T47D (cell line): ENCODE measurements around the gene DNM3.

Experiments used
- DNase-seq, 2 experiments: peaks; one replicate each; pipeline versions ENCODE4 v3.0.0 to v3.0.0-alpha.2; 2011 to 2012; ENCODE audit warnings: low read depth in 1 of 2, low spot score in 1 of 2
- JUND ChIP-seq: IDR thresholded peaks from 2 replicates; pipeline ENCODE4 v1.6.1; 2012; ENCODE audit warnings: low read depth
- in situ Hi-C: cut with HindIII; loops from 2 replicates; pipeline ENCODE4 v1.10.0; 2016; ENCODE audit warnings: low sequenced_read_pairs, low pct_unique_long_range_greater_than_20kb

DNM3 gene

DNA sequence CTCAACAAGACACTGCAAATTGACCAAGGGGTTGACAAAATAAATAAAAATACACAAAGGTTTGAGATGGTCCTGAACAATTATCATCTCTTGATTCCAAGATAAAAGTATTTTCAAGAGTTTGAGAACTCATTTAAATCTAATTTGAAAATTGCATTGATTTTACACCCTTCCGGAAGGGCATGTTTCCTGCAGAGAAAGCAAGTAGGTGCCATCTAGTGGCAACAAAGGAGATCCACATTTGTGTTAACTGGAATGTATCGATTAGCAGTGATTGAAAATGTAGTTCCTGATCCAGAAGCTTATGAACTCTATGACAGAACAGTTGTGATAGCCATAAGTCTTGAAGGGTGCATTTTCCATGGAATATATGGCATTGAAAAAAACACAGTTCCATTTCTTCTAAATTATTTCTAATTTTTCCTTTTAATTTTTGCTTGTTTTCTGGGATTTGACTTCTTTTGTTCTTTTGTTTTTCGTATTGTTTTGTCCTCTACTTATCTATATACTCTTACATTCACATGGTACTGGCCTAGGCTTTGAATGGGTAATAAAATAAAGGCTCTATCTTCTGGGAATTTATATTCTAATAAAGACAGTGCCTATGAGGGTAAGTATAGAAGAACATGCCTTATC, 143.7 kb downstream of the DNM3 start:
- TF ChIP-seq JUND: no peak
- peak; percentile 35 to 67 for DNase-seq
- in situ Hi-C loops: no loop called here

DNA sequence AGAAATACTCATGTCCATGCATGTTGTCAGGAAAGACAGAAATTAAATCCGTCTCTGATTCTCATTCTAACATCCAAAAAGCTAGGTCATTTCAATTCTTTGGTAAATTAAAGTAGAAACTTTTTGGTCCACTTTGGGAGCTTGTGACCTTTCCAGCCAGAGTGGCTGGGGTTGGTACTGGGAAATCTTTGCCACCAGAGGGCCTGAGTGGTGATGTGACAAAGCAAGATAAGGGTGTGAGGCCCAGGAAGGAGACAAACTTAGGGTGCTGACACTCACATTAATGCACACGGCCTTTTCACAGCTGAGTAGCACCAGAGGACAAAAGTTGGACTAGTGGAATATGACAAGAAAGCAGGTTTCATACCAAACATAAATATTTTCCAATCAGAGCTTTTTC, 144.3 kb downstream of the DNM3 start:
- in situ Hi-C loops: no loop called here
- peak in 1 of 2 experiments; percentile 27 for DNase-seq
- TF ChIP-seq JUND: no peak

DNA sequence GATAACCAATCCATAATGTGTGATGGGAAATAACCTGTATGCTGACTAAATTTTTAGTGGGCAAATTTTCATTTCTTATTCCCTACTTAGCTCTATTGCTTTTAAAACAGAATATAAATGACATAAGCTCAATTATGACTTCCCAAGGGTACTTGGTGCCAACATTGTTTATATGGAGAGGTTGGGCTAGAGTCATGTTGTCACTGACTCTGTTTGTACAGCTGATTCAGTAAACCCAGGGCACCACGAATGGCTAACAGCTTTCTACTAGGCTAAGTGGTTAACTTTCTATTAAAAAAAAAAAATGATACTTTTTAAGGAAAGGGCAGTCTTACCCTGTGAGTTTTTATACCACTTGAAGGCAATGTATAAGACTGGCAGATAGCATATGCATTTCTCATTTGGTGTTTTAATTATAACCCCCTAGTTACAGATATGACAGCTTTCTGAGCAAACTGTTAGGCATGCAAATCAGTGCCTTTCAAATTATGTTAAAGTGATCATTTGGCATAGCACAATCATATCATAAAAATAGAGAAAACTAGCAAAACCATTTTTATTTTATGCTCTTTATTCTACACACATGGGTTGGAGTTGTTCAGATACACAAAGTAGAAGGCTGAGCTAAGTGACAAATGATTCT, 147.1 kb downstream of the DNM3 start:
- in situ Hi-C loops: no loop called here
- no peak for DNase-seq
- TF ChIP-seq JUND: no peak

DNA sequence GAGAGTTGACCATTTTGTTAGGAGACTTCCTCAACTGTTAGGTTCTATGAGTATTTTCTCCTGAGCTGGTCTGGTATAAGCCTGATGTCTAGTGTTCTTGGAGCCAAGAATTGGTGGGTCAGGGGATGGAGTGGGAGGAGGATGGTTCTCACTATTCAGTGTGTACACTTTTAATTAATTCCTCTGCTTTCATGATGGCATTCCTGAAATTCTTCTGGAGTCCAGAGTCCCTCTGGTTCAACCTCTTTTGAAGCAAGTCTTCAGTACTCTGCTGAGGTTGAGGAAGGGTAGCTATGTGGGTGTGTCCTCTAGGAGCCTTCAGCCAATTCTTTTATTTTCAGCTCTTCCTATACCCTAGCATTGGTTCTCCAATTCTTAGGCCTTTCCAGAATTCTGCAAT, 149.1 kb downstream of the DNM3 start:
- TF ChIP-seq JUND: no peak
- DNase-seq: no peak
- in situ Hi-C loops: no loop called here

- no peak for TF ChIP-seq JUND
- DNase-seq: no peak
- in situ Hi-C loops: no loop called here
Observed at GRCh38 chr1:171994293-171994692, 153.0 kb downstream of the DNM3 start.

- in situ Hi-C loops: no loop called here
- TF ChIP-seq JUND: no peak
- no peak for DNase-seq
Observed at GRCh38 chr1:171995573-171995972, 154.3 kb downstream of the DNM3 start.

DNA sequence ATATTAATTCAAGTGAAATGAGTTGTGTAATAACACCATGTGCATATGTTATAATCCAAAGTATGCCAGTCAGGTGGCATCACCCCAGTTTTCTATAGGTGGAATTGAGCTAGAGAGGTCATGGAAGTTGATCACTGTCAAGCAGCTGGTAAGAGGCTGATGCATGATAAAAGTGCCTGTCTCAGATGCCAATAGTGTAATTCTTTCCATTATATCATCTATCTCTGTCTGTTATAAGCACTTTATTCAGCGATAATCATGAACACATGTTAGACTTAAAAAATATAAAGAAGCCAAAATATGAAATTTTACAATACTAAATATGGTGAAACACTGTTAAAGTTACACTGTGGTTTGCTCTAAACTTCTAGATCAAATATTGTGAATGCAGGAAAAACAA, 156.6 kb downstream of the DNM3 start:
- no peak for TF ChIP-seq JUND
- in situ Hi-C loops: no loop called here
- no peak for DNase-seq

- in situ Hi-C loops: no loop called here
- DNase-seq: no peak
- no peak for TF ChIP-seq JUND
Observed at GRCh38 chr1:171998711-171999110, 157.4 kb downstream of the DNM3 start.

DNA sequence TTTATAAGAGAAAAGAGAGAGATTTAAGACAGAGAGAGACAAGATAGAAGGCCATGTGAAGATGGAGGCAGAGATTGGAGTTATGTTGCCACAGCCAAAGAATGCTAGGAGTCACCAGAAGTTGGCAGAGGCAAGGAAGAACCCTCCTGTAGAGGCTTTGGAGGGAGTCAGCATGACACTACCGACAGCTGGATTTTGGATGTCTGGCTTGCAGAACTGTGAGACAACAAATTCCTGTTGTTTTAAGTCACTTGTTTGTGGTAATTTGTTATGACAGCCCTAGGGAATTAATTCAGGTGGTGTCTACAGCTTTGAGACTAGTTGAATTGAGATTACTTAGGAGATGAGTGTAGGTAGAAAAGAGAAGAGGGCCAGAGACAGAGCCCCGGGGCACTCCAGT, 158.5 kb downstream of the DNM3 start:
- in situ Hi-C loops: no loop called here
- DNase-seq: no peak
- TF ChIP-seq JUND: no peak

- TF ChIP-seq JUND: no peak
- in situ Hi-C loops: no loop called here
- no peak for DNase-seq
Observed at GRCh38 chr1:172001288-172001687, 160.0 kb downstream of the DNM3 start.

DNA sequence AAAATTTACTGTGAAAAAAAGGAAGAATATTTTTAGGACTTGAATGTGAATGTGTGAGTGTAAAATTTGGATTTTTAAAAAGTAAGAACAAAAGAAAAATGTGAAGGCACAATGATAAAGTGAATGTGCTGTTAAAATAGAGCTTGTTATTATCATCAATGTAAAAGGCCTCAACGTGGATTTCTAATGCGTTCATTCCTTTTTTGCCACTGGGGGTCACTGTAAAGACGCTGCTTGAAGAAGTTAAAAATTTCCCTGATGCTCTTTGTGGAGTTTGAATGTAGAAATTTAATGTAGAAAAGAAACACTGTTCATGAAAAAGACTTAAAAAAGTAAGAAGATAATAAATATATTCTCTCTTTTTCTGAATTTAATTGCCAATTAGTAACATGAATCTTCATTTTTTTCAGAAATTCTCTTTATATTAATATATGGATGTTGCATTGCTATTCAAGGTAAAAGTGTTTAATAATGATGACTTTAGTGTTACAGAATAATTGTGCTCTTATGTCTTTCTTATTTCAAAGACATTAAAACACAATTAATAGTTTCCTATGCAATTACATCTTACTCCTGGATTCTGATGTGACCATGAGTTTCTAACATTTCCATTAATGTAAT, 161.5 kb downstream of the DNM3 start:
- peak in 1 of 2 experiments; percentile 71 for DNase-seq
- TF ChIP-seq JUND: no peak

DNA sequence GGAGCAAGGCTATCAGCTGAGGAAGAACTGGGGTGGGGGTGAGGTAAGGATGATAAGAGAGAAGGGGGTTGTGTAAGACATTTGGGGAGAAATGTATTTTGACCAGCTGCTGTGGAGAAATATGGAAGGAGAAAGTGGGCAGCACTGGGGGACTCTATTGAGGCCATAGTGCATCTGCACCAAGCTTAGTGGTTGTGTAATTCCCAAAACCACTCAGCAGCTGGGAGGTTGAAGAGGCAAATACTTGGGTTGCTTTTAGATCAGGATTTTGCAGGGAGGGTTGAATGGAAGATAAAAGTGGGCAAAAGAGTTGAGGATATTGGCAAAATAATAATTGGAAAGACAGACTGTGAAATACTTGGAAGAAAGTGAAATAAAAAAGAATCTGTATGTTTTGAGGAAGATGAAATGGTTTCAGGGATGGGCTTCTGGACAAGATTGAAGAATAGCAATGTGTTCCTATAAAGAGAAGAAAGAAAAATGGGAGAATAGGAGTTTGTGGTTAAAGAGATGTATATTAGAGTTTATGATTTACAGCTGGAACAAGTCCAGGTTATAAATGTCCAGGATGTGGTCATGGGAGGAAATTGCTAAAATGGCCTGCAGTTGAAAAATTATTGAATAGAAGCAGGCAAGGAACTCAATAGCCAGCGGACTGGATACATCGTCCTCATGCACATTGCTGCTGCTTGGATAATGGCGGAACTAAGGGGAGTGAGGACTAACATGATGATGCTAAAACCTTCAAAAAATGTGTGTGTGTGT, 162.7 kb downstream of the DNM3 start:
- DNase-seq: no peak
- in situ Hi-C loops: no loop called here
- no peak for TF ChIP-seq JUND

More for the DNA sequence above, 161.5 kb downstream of the DNM3 start:
- in situ Hi-C loops: no loop called here

- no peak for DNase-seq
- in situ Hi-C loops: no loop called here
- no peak for TF ChIP-seq JUND
Observed at GRCh38 chr1:172004671-172005070, 163.4 kb downstream of the DNM3 start.
